HPDE6-E6E7 (cell line): ENCODE data around the gene COA6.
"Not testable (repeated sequence)": the region's sequence is repeated elsewhere in the genome, so short reads cannot be mapped to it uniquely, and the experiment has no call there.

Source experiments
- DNase-seq: peaks from one replicate; pipeline ENCODE4 v3.0.0; 2011; ENCODE audit warnings: missing footprints; ENCODE audit errors: extremely low spot score

The COA6 gene

GRCh38 chr1:234369784-234370183 is 3.5 kb upstream of the COA6 start:
- DNase-seq = no peak

DNA sequence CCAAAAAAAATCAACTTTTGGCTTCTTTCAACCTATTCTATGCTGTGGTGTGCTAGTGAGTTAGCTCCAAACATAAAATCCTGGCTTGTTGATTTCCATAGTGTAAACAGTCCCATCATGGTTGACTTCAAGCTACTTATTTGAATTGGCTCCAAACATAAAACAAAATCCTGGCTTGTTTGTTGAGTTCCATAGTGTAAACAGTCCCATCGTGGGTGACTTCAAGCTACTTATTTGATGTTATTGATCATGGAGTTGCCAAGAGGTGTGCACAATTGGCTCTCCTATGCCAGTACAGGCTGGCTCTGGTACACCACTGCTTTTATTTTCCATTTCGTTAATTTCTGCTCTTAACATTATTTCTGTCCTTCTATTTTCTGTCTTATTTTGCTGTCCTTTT is 1.8 kb upstream of the COA6 start:
- no peak for DNase-seq

DNA sequence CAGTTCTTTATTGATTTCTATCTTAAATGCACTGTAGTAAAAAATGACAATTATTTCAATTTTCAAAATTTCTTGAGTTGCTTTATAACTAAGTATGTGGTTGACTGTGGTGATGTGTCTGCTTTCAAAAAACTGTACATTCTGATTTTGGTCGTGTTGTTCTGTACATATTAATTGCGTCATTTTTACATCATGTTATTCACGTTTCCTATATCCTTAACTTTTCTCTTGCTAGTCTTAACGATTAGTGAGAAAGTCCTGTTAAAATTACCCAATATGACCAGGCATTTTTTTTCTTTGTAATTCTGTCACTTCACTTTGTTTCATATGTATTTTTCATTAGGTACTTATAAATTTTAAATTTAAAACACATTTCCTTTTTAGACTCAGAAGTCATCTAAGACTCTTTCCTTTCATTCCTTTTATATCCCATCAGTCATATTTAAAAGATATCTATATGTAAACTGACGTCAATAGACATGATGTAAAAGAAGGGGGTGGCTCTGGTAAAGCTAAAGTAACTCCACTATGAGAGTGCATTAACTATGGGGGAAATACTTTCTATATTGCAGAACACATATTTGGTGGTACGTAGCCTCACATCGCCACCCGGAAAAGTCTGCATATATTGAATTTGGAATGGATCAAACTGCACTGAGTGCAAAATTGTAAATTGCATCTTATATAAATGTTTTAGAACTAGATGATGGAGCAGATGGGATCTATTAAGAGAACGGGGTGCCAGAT is 1.1 kb upstream of the COA6 start:
- DNase-seq = no peak

DNA sequence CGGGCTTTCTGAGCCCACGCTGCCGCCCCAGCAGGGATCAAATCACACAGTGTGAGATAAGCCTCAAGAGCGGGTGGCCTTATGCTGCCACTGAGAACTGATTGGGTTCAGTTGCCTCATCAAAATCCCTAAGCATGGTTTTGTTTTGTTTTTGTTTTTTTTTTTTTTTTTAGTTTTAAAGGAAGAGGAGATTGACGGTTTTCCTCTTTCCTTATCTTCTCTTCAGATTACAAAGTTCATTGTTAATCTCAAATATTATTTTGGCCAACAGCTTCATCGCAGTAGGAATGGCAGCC is 651 bp downstream of the COA6 start:
- no peak for DNase-seq

DNA sequence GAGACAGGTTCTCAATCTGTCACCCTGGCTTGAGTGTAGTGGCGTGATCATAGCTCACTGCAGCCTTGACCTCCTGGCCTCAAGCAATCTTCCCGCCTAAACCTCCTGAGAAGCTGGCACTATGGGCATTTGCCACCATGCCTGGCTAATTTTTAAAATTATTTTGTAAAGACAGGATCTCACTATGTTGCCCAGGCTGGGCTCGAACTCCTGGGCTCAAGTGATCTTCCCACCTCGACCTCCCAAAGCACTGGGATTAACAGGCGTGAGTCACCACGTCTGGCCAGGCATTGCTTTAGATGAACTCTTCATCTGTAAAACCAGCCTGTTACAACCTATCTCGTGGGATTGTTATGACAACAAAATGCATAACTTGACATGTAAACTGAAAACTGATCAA is 2.4 kb downstream of the COA6 start:
- DNase-seq = no peak

- not testable (repeated sequence) for DNase-seq
Measured at GRCh38 chr1:234379591-234380109, 6.4 kb downstream of the COA6 start.

DNA sequence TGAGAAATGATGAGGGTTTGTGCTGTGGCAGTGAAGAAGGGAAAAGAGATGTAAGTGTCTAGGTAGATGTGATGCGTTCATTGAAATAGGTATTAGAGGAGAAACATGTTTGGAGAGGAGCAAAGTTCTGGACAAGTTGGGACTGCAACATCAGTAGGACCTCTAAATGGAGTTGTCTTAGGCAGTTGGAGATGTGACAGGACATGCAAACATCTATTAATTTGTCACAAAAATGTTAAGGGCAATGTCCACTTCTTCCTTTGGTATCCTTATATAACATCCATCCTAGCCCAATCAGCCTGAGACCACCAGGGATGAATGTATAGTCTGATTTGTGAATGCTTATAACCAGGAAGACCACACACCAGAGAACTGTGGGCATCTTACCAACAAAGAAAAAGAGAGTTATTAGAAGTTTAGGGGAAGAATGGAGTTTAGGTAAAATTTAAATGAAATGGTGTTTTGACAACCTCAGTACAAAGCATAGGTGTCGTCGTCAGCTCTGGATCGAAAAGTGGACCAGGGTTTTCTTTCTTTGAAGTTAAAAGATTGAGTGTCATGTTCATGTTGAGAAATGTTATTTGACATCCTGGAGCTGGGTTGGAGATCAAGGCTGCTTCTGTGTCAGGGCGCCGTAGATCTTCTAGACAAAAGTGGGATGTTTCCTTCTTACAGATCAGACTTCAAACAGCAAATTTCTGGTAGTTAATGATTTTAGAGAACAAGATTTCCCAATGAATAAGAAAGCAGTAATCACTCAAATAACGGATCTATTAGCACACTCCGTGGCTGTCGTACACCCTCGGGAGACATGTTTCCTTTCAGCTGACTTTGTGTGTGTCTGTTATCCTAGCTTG is 8.7 kb downstream of the COA6 start:
- DNase-seq = no peak

- no peak for DNase-seq
Measured at GRCh38 chr1:234386122-234386521, 12.9 kb downstream of the COA6 start.

DNA sequence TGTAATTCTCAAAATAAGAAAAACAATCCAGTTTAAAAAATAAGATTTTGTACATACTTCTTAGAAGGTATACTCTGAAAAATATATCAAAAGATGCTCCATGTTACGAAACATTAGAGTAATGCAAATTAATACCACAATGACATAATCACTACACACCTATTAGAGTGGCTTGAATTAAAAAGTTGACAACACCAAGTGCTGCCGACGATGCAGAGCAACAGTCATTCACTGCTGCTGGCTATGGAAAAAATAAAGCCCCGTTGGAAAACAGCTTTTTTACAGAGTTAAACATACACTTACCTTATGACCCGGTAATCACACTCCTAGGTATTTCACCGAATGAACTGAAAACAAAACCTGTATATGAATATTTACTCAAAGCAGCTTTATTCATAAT is 14.8 kb downstream of the COA6 start:
- DNase-seq = no peak

DNA sequence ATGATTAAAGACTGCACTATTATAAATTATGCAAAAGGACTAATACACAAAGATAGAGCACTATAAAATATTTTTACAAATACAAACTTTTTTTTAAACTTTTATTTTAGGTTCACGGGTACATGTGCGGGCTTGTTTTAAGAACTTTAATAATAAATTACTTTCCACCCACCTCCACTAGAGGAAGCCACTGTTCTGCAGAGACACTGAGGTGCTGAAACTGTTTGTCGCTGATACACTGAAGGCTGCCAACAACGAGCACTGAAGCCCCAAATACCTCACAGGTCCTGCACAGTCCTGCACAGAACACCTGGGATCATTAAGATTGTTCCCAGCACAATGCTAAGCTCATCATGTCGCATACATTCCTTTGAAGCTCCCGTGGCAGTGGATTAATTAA is 19.9 kb downstream of the COA6 start:
- DNase-seq = no peak

GRCh38 chr1:234395297-234395696 is 22.0 kb downstream of the COA6 start:
- no peak for DNase-seq

GRCh38 chr1:234396092-234396491 is 22.8 kb downstream of the COA6 start:
- no peak for DNase-seq

DNA sequence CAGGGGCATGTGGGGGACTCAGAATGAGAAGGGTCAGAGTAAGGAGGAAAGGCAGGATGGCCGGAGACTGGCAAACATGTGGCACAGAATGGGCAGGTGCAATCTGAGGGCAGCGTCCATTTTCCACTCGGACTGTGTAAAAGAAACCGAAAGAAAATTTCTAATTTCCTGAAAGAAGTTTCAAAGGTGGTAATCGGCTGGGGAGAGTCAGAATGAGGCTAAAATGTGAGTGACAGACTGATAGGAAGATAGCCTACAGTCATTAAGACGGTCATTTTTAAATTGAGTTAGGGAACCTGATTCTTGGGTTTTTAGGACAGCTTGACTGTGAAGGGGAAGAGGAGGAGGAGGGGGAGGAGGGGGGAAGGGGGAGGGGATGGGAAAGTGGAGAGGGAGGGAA is 23.6 kb downstream of the COA6 start:
- no peak for DNase-seq

DNA sequence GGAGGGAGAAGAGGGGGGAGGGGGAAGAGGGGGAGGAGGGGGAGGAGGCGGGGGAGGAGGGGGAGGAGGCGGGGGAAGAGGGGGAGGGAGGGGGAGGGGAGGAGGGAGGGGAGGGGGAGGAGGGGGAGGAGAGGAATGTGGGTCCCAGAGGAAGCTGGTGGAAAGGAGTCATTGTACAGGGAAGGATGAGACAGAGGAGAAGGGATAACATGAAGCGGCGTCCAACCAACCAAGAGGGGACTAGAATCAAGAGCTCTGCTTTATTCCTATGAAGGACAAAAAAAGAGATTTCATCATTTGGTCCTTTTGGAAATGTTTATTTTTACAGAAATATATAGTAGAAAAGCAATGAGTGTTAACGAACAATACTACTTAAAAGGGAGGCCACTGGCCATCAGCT is 24.5 kb downstream of the COA6 start:
- DNase-seq = no peak

- DNase-seq = peak; percentile 16
Measured at GRCh38 chr1:234398849-234399381, 25.7 kb downstream of the COA6 start.

- DNase-seq = not testable (repeated sequence)
Measured at GRCh38 chr1:234399515-234399914, 26.3 kb downstream of the COA6 start.

GRCh38 chr1:234400773-234401172 is 27.5 kb downstream of the COA6 start:
- DNase-seq = no peak

- no peak for DNase-seq
Measured at GRCh38 chr1:234401658-234402057, 28.4 kb downstream of the COA6 start.

DNA sequence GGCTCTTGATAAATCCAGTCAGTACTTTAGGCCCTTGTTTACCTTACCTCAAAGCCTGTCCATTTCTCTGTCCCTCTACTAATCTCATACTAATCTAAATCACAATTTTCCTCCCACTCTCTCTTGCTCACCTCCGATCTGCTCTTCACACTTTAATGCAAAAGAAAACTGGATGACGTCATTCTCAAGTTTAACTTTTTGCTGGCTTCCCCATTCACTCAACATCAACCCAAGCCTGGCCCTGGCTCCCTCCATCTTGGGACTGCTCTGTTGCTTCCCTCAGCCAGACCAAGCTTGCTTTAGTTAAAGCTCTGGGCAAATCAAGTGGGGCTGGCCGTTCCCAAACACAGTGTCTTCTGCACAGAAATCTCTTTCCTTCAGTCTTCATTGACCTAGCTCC is 29.7 kb downstream of the COA6 start:
- no peak for DNase-seq

DNA sequence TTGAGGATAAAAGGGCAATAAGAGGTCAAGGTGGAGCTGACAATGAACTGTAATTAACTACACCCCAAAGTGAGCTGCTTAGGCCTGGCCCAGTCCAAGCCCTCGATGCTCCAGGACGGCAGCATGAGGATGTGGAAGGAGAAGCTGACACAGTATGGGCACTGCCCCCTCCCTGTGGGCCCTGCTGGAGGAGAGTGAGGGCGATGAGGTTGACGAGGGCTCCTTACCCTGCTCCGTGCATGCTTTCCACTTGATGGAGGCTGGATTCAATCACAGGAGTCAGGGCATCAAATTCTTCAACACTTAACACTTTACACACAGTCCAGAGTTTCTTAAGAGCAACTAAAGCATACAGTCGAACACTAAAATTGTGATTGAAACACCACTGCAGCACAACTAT is 32.4 kb downstream of the COA6 start:
- DNase-seq = no peak

DNA sequence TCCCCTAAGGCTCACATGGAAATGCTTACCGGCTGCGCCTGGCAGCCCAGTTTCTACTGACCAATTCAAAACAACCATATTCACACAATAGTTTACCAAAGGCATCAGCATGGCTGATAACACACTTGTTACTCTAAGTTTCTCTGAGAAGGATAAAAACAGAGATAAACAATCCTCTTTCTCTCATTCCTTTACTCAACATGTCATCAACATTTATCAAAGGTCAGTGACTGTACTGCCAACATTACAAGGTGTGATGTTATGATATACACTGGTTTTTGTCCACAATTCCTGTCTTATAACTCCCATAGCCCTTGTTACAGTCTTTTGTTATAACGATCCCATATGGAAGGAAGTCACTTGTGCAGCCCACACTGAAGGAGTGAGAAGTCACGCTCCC is 33.6 kb downstream of the COA6 start:
- no peak for DNase-seq

DNA sequence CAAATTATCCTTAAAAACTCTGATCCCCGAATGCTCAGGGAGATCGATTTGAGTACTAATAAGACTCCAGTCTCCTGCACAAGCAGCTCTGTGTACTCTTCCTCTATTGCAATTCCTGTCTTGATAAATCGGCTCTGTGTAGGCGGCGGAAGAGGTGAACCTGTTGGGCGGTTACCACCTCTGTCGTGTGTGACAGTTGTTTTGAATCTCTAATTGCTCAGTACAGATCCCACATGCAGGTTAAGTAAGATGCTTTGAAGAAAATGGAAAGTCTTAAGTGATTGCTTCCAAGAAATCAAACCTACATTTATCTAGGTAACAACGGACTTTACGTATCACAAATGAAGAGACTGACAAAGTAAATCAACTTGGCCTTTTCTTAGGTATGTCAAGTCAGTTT is 35.5 kb downstream of the COA6 start:
- DNase-seq = no peak

GRCh38 chr1:234409328-234409727 is 36.1 kb downstream of the COA6 start:
- DNase-seq = no peak
